Limb (tissue), 2 donors: Measurements from ENCODE around the gene LECT2.

Experiments used
- DNase-seq, 2 donors: peaks; one replicate each; pipeline ENCODE4 v3.0.0-alpha.2; 2016; ENCODE audit errors: extremely low spot score in 2 of 2

The LECT2 gene

GRCh38 chr5:135937245-135937911 is 17.4 kb downstream of the LECT2 start:
- DNase-seq: no peak

GRCh38 chr5:135934939-135935338 is 19.8 kb downstream of the LECT2 start:
- peak in 1 of 2 donors; percentile 21 for DNase-seq

GRCh38 chr5:135930949-135931295 is 23.9 kb downstream of the LECT2 start:
- DNase-seq: peak in 1 of 2 donors; percentile 33

- peak in 1 of 2 donors; percentile 70 for DNase-seq
These were observed 24.5 kb downstream of the LECT2 start for GRCh38 chr5:135930029-135930948.

GRCh38 chr5:135921388-135921787 is 33.4 kb downstream of the LECT2 start:
- DNase-seq: no peak

GRCh38 chr5:135920199-135920598 is 34.6 kb downstream of the LECT2 start:
- DNase-seq: no peak

- no peak for DNase-seq
These were observed 38.0 kb downstream of the LECT2 start for GRCh38 chr5:135916638-135917263.

GRCh38 chr5:135915466-135916001 is 39.2 kb downstream of the LECT2 start:
- no peak for DNase-seq

GRCh38 chr5:135913713-135914626 is 40.8 kb downstream of the LECT2 start:
- DNase-seq: no peak

- no peak for DNase-seq
These were observed 49.6 kb downstream of the LECT2 start for GRCh38 chr5:135905144-135905543.

- DNase-seq: no peak
These were observed 53.1 kb downstream of the LECT2 start for GRCh38 chr5:135901633-135902032.

GRCh38 chr5:135900276-135900675 is 54.5 kb downstream of the LECT2 start:
- DNase-seq: no peak

GRCh38 chr5:135898651-135899050 is 56.1 kb downstream of the LECT2 start:
- DNase-seq: no peak
